Activated CD8-positive, alpha-beta memory T cell treated with anti-CD3 and anti-CD28 coated beads, Interleukin-2, amount 50 U/mL, for 1 hour (primary cell): ENCODE data around the gene RHOBTB3.

ENCODE experiments used
- DNase-seq: peaks from one replicate; pipeline ENCODE4 v3.0.0-alpha.2; 2020; ENCODE audit errors: extremely low read depth

The RHOBTB3 gene

DNA sequence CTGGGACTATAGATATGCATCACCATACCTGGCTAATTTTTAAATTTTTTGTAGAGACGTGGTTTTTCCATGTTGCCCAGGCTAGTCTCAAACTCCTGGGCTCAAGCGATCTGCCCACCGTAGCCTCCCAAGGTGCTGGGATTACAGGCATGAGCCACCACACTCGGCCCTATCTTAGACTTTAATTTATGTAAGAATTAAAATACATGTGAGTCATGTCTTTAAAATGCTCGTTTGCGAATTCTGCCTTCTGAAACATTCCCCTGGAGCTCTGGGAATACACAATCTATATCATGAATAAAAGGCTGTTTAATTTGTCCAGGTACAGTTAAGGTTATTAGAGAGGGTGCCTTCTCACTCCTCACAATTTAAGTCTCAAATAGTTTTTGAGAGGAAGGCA lies 32.8 kb downstream of the RHOBTB3 start:
- no peak for DNase-seq

- DNase-seq, result no peak
These were observed 37.6 kb downstream of the RHOBTB3 start for GRCh38 chr5:95768731-95769130.

DNA sequence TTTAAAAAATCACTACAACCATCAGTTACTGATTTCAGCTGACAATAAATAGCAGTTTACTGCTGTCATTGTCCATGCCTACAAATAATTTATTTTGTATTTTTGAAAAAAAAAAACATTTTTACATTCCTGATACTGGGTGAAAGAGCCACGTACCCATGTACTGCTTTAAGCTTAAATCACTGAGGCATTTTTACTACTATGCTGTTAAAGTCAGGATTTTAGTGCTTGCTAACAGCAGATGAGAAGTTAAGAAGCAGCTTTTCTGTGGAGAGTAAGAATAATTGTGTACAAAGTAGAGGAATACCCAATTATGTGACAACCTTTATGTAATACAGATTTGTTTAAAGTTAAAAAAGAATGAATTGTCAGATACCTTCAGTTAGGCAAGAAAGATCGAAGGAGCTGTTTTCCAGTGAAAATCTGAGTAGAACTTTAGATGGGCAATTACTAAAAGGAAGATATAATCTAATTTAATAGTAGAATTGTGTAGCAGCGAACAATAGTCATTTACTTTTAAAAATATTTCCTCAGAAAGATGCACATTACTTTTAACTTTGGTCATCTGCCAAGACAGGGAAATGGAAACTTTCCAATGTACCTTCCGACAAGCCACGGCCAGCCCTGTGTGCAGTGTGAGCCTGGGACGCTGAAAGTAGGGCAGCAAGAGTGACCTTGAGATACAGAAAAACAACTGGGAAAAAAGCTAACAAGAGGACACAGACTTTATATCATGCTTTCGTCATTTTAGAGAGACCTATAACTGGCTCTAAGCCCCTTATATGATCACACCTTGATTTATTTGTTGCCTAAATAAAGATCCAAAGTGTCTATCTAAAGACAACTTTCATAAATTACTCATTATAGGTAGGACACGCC lies 39.9 kb downstream of the RHOBTB3 start:
- DNase-seq, result no peak

GRCh38 chr5:95771892-95772291 lies 40.8 kb downstream of the RHOBTB3 start:
- DNase-seq, result no peak

DNA sequence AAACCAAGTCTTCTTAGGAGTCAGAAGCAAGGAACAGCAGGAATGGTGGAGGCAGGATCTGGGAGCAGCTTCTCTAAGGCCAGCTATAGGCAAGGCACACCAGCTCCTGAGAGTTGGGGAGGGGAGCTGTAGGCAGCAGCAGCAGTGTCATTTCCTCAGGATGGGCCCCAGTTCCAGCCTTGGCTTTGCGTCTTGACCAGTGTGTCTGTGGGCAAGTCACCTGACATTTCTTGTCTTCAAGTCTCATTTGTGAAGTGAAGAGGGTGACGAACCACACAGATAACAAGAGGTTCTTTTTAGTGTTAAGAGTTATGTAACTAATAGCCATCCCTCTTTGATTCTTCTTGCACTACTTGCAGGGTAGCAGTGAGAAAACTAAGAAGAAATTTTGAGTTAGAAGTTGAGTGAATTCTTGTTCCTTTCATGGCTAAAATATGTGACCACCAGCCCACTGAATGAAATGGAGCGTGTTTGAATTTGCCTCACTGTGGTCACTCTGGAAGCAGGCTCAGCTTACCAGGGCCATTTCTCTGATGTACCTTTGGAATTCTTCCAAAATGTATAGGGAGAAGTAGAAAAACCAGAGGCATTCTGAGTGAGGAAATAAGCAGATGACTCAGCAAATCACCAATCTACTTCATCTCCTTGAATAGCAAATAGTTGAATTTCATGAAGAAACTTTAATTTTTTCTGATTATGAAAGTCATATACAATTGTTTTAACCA lies 42.4 kb downstream of the RHOBTB3 start:
- DNase-seq, result no peak

DNA sequence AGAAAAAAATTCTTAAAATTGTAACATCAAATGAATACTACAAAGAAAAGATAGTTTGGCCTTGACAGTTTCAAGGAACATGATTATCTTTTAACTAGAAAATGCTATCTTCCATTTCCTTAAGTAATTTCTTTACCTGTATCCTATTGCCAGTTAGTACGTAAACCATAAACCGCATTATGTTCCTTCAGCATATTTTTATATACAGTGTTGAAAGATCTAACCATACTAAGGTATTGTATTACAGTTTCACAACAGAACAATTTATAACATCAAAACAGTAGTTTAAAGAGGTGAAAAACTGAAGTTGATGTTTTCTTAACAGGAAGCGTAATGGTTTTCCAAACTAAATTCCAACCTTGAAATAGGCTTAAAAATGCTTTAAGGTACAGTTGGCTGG lies 46.3 kb downstream of the RHOBTB3 start:
- DNase-seq, result no peak

- DNase-seq, result no peak
These were observed 47.7 kb downstream of the RHOBTB3 start for GRCh38 chr5:95778713-95779436.

DNA sequence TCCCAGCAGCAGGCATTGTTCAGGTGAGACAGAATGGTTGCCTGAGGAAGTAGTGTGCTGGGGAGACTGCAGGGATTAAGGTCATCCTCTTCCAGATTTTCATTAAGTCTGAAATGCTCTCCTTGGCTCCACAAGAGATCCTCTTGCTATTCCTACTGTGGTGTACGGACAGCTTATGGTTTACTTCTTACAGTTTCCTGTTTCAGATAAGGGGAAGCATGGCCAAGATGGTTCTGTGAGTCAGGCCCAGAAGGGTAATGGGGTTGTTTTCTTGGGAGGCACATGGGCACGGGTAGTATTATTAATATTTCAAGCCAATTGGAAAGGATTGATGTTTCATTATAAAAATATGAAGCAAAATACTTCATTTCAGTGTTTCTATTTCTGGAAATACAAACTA lies 48.5 kb downstream of the RHOBTB3 start:
- DNase-seq, result no peak

DNA sequence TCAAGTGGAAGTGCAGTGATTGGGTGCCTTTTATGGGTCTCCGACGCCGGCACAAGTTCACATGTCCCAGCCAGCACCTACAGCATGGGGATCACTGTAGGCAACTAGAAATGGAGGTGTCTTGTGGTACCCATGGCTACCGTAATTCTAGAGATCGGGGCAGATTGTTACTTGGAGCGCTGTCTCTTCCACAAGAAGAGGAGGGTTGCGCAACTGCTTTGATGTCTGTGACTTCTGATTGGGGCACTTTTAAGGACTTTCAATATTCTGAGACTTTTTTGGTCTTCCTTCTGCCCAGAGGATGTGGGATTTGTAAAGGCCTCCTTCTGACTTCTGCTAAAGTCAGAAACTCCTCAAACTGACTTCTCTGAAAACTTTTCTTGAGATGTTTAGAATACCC lies 49.5 kb downstream of the RHOBTB3 start:
- DNase-seq, result no peak

GRCh38 chr5:95781101-95781583 lies 50.0 kb downstream of the RHOBTB3 start:
- peak; percentile 38 for DNase-seq

DNA sequence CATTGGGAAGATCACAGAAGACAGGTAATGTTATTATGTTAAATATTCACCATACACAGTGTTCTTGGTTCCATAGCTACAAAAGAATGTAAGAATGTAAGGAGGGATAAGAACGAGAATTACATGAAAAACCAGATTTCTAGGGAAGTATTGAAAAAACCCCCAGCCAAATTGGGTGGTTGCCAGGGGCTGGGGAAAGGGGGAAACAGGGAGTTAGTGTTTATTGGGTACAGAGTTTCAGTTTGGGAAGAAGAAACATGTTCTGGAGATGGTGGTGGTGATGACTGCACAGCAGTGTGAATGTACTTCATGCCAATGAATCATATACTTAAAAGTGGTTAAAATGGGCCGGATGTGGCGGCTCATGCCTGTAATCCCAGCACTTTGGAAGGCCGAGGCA lies 51.0 kb downstream of the RHOBTB3 start:
- DNase-seq, result no peak

- DNase-seq, result no peak
These were observed 52.5 kb downstream of the RHOBTB3 start for GRCh38 chr5:95783661-95784060.

DNA sequence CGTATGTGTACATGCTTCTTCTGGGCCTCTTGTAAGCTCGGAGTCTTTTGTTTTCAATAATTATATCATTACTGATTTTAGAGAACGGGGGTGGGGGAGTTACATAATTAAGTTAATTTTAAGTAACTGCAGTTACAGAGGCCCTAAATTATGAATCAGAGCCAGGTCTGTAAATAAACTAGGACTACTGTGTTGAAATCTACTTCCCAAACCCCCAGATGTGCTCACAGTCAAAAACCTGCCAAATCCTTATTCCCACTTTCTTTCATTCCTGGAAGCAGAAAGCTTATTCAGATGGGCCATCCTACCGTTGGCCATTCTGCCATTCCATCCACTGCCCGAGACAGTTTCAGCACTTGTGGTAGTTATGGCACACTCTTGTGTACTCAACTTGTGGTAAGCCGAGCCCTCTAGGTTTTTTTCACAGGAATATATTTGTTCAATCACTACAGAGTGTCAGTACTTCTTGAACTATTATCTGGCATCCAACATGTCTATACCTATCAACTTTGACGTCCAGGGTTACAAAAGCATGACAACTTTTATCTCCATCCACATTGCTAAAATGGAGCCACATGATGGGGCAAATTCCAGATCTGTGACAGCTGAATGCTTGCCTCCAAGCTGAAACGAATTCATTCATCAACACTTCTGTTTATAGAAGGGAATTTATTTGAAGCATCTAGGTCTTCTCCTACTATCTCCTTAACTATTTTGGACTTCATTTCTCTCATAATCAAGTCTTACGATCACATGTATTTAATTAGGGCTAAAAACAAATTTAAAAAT lies 53.6 kb downstream of the RHOBTB3 start:
- DNase-seq, result no peak

DNA sequence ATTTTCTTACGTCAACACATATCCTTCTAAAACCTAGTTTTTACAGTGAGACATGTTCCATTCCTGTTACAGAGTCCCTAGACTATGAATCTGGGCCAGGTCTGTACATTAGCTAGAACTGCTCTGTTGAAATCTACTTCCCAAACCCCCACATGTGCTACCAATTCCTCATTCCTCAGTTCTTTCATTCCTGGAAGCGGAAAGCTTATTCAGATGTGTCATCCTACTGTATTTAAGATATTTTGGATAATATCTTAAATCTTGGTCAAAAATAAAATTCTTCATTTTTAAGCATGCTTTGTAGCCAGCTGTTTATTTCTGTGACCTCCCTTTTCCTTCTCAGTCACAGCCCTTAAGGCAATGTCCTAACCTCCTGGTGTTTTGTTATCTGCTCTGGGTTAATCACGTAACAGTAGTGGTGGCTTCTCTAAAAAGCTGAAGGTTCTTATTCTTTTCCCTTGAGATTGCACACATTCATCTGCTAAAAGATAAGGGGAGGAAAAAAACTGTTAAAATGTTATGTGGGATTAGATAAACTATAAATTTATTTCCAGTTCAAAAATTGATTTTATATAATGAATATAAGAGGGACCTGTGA lies 55.8 kb downstream of the RHOBTB3 start:
- no peak for DNase-seq

DNA sequence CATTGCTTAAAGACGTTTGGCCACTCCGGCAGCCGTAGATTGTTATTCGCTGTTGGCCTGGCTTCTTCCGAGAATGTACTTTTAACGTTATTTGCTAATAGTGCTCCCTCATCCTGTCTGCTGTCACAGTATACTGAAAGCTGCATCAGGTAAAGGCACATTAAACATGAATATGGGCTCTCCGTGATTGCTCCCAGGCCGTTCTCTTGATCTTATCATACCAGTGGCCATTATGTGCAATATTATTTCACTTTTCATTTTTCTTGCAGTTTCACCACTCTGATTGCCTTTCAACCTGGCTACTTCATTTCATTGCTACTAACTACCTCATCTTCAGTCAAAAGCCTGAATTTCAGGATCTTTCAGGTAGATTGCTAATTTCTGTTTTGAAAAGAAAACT lies 57.4 kb downstream of the RHOBTB3 start:
- DNase-seq, result no peak

GRCh38 chr5:95791751-95792150 lies 60.6 kb downstream of the RHOBTB3 start:
- DNase-seq, result no peak

DNA sequence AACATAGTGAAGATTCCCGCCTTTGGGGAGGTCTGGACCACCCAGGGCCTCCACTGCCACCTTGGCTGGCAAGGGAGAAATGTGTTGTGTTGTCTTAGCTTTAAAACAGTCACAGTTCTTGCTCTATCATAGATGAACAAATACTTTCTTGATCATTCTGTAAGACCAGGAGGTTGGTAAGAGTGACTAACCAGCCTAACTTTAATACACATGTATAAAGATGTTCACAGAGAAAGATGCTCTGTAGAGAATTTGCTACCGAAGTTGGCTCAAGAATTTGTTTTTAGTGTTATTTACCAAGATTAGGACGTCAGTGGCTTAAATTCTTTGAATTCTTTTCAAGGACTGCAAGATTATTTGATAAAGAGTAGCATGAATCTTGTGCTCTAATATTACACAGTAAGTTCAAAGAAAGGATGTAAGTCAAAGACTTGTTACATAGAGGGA lies 63.0 kb downstream of the RHOBTB3 start:
- no peak for DNase-seq

- no peak for DNase-seq
These were observed 66.2 kb downstream of the RHOBTB3 start for GRCh38 chr5:95797301-95797700.

DNA sequence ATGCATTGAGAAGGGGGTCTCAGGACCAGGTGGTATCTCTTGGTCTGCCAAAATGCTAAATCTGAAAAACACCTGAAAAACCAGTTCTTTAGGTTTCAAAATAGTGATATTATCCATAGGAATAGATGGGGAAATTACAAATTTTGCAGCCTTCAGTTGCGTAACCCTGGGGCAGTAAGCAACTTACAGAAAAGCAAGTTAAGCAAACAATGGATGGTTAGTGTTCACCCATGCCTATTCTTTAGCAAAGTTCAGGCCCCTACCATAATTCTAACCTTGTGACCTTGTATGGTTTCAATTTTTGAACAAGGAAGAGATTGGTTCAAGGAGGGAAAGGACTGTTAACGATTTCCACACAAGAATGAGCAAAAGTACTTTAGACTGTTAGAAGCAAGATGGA lies 66.9 kb downstream of the RHOBTB3 start:
- no peak for DNase-seq

DNA sequence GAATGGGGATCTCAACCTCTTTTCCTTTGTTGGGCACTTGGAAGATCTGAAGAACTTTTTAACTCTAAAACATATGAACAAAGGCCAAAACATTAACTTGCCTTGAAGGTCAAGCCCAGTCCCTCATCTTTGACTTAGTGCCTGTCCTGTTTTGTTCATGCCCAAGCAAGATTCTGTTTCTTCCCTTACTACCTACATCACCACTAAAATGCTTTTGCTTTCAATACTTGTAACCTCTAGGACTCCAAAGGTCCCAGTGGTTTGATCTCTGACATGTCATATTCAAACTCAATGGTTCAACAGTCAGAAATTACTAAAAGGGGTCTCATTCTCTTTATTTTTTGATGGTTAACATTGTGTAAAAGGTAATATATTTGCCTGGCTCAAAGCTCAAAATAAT lies 67.4 kb downstream of the RHOBTB3 start:
- no peak for DNase-seq

DNA sequence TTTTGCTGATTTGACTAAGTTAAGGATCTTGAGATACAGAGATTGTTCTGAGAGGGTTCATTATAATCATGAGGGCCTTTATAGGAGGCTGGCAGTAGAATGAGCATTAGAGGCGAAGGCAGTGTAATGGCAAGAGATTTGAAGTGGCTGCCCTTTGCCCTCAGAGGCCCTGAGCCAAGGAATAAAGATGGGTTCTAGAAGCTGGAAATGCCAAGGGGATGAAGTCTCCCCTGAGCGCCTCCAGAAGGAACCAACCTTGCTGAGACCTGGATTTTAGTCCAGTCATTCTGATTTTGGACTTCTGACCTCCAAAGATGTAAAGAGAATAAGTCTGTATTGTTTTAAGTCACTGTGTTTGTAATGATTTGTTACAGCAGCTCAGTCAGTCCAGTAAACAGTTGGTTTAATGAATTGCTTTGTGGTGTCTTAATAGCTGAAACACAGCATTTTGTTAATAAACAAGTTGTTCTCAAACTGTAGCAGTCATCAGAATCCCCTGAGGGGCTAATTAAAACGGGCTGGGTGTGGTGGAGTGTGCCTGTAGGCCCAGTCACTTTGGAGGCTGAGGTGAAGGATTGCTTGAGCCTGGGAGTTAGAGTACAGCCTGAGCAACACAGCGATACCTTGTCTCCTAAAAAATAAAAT lies 68.2 kb downstream of the RHOBTB3 start:
- no peak for DNase-seq
